ENCODE data around the gene ADM. TPM values are rescaled to one million over a fixed set of nuclear protein-coding genes. Genes with fewer than 3 reads are reported as not detected.
A peak's percentile ranks its signal among the peaks of the same experiment; 100 is the strongest.

The ADM gene
- total RNA-seq, 1 donor = 103 TPM

DNA sequence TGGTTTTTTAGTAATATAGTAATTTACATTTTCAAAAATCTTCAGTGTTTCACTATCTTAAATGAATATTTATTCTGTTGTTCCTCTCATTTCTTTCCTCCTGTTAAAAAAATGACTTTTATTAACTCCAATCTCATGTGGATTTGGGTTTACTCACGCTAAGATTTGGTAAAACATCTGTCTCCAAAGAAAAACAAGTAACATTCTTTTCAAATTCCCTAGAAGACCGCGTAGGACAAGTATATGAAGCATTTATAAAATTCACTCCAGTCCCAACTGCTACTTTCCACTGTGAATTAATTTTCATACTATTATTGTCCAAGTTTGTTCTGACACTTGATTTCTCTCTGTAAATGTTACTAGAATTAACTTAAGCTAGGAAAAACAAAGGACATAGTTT is 37.1 kb upstream of the ADM start:
- H3K4me3 ChIP-seq (ENCODE audit: low read depth, low read length) = no peak overlapping the region
- no peak for DNase-seq (ENCODE audit: low read depth)
- TF ChIP-seq, protein P1, sequence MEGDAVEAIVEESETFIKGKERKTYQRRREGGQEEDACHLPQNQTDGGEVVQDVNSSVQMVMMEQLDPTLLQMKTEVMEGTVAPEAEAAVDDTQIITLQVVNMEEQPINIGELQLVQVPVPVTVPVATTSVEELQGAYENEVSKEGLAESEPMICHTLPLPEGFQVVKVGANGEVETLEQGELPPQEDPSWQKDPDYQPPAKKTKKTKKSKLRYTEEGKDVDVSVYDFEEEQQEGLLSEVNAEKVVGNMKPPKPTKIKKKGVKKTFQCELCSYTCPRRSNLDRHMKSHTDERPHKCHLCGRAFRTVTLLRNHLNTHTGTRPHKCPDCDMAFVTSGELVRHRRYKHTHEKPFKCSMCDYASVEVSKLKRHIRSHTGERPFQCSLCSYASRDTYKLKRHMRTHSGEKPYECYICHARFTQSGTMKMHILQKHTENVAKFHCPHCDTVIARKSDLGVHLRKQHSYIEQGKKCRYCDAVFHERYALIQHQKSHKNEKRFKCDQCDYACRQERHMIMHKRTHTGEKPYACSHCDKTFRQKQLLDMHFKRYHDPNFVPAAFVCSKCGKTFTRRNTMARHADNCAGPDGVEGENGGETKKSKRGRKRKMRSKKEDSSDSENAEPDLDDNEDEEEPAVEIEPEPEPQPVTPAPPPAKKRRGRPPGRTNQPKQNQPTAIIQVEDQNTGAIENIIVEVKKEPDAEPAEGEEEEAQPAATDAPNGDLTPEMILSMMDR (IDR thresholded peaks at IDR 0.05; ENCODE audit: insufficient read depth, low read length) = no peak

DNA sequence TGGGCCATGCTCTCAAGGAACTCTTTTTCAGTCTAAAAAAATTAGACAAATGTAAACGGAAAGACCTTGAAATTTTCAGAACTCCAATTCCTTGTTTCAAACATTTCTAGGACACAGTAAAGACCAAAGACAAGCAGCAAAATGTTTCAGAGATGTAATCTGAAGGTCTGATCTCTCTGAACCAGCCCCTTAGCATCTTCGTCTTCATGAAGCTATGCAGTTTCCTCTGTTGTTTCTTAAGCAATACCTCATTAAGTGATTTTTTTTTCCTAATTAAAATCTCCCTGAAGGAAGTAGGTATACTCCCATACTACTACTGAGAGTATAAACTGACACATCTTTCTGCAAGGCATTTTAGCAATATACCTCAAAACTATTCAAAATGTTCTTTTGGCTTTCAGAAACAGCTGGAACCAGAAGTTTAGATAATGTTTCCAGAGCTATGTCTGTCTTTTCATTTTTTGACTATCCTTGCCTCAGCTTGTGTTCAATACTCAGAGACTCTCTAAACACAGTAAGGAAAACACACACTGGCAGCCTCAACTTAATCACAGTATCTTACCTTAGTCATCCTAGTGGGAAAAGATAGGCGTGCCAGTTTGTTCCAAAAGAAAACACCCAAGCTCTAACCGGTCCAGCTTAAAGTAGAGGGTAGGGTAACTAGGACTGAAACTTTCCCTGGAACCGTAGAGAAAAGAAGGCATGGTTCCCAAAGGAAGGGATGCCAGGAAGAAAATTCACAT is 36.0 kb upstream of the ADM start:
- no peak overlapping the region for H3K4me3 ChIP-seq (ENCODE audit: low read depth, low read length)
- DNase-seq (ENCODE audit: low read depth) = peak; percentile 52
- TF ChIP-seq, protein P1 (IDR thresholded peaks at IDR 0.05; ENCODE audit: insufficient read depth, low read length) = no peak

DNA sequence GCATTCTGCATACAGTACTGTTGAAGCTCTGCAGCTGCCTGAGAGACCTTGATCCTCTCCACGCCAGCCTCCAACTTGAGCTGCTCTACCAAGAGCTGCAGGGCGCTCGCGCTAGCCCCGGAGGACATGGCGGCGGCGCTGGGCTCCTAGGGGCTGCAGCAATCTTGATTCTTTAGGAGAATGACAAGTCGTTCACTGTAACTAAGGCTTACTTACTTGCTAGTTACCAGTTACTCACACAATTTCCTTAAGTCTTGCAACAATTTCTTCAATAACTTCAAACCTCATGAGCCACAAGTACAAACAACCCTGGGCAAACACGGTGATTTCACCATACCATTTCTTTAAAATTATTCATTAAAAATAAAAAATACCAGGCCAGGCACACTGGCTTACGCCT is 32.7 kb upstream of the ADM start:
- no peak overlapping the region for H3K4me3 ChIP-seq (ENCODE audit: low read depth, low read length)
- DNase-seq (ENCODE audit: low read depth) = no peak
- TF ChIP-seq, protein P1 (IDR thresholded peaks at IDR 0.05; ENCODE audit: insufficient read depth, low read length) = no peak

DNA sequence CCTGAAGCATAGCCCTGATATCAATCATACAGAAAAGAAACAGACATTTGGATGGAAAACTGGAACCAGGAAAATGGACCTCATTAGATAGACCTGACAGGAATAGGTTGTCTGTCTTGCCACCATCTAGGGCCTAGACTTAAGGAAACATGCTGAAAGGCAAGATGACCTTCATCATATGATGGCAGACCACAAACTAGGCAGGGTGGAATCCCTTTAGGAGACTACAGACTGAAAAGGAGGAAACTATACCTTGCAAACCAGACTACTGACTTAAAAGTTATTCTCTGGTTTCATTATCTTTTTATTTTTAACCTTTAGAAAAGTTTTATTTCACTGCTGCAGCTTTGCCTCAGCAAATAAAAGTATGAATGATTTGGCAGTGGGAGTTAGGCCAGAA is 31.1 kb upstream of the ADM start:
- TF ChIP-seq, protein P1 (IDR thresholded peaks at IDR 0.05; ENCODE audit: insufficient read depth, low read length) = no peak
- DNase-seq (ENCODE audit: low read depth) = no peak
- H3K4me3 ChIP-seq (ENCODE audit: low read depth, low read length) = no peak overlapping the region

DNA sequence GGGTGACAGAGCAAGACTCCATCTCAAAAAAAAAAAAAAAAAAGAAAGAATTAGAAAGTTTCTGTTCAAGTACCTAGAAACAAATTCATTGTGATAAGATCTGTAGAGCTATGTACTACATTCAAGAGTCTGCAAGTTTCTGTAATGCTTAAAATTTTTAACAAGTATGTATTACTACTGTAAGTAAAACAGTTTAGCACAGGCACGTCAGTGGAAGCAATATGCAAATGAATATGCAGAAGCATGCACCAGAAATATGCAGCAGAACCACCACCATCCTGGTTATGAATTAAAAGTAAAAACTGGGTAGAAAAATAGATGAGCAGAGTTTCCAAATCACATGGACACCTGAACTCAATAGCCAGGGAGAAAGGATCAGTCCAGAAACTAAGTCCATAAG is 30.1 kb upstream of the ADM start:
- H3K4me3 ChIP-seq (ENCODE audit: low read depth, low read length) = no peak overlapping the region
- no peak for DNase-seq (ENCODE audit: low read depth)
- TF ChIP-seq, protein P1 (IDR thresholded peaks at IDR 0.05; ENCODE audit: insufficient read depth, low read length) = no peak

DNA sequence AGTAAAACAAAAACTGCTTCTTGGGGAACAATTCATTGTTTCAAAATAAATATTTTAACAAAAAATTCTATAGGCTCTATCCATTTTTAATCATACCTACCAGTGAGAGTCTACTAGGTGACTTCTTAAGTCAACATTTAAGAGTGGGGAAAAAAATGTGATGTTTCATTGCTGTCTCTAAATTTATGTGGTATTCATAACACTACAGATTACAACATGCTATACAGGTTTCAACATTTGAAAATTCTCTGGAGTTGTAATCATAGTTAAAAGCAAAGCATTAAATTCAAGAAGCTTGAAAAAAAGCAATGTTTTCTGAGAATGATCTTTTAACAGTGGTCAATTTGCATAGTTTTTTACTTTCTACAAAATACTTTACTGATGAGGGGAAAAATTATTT is 29.2 kb upstream of the ADM start:
- DNase-seq (ENCODE audit: low read depth) = peak; percentile 21
- TF ChIP-seq, protein P1 (IDR thresholded peaks at IDR 0.05; ENCODE audit: insufficient read depth, low read length) = no peak
- H3K4me3 ChIP-seq (ENCODE audit: low read depth, low read length) = no peak overlapping the region

DNA sequence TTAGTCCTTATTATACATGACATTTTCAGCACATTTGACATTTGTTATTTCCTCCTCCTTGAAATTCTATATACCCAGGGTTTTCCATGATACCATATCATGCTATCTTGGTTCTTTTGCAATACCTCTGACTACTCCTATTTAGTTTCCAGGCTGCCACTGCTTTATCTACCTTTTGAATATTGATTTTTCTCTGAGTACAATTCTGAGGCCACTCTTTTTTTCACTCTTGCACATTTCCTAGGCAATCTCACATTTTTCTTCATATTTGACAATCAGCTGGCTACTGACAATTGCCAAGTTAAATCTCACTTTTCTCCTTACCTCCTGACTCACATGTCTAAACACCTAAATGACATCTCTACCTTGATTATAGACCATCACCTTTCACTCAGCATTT is 22.8 kb upstream of the ADM start:
- no peak overlapping the region for H3K4me3 ChIP-seq (ENCODE audit: low read depth, low read length)
- DNase-seq (ENCODE audit: low read depth) = no peak
- TF ChIP-seq, protein P1 (IDR thresholded peaks at IDR 0.05; ENCODE audit: insufficient read depth, low read length) = no peak

All from fibroblast of the aortic adventitia (primary cell).